Suppressor macrophage treated with lipopolysaccharide for 4 hours (primary cell): ENCODE measurements around the gene PHLDB1.

Experiments
- DNase-seq: peaks from one replicate; pipeline ENCODE4 v3.0.0-alpha.2; 2020

The PHLDB1 gene

DNA sequence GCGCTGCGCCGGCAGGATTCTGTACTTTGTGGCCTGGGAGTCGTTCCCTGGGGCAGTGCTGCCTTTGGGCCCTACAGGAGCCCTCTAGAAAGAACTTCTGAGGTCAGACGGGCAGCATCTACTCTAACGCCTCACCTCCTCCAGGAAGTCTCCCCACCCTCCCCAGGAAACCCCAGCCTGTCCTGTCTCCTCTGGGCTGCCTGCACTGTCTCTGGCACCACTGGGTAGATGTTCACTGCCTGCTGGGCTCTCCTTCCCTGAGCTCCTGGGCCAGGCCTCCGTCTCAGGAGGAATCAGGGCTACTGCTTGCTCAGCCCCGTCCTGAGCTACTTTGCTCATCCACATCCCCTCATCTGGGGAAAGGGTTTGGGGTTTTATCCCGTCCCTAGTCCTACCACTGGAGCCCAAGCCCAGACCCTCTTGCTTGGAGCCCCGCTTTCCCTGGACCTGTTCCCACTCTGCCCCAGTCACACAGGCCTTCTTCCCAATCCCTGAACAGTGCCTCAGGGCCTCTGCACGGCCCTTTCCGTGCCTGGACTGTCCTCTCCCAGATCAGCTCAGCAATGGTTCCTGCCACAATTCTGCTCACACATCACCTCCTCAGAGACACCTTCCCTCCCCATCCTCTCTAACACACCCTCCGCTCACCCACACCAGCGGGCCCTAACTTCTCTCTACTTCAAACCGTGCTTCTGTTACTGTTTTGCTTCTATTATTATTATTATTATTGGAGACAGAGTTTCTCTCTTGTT lies 83.3 kb downstream of the PHLDB1 start:
- no peak for DNase-seq

DNA sequence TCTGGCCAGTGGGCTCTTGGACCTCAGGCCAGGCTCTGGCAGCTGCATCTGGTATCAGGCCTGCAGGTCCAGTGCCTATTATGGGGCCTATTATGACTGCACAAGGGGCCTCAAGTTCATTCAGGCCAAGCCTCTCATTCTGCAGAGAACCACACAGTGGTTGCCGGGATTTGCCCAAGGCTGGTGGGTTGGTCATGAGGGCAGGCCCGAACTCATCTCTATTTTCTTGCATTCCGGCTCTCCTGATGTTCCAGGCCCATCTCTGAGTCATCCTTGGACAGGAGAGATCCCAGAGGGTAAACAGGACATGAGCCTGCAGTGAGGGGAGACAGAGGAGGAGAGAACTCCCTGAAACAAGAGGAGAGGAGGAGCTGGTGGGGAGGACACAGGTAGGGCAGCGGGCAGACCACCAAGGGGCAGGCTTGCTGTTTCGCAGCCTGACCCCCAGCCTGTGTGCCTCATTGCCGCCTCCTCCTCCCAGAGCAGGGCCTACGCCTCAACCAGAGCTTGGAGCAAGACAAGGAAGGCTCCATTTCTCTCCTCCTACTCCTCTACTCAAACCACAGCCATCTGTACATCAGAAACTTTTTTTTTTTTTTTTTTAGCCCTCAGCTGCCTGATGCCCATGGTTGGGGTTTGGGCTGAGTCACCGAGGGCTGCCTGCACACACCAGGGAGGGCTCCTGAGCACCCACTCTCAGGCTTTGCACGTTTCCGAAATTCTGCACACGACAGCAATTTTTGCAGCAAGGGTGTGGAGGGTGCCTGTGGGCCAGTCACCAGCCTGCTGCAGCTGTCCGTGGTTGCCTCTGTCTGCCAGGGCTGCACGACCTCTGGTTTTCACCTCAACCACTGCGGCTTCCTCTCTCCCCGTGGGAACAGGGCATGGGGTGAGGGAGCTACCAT lies 84.8 kb downstream of the PHLDB1 start:
- no peak for DNase-seq

DNA sequence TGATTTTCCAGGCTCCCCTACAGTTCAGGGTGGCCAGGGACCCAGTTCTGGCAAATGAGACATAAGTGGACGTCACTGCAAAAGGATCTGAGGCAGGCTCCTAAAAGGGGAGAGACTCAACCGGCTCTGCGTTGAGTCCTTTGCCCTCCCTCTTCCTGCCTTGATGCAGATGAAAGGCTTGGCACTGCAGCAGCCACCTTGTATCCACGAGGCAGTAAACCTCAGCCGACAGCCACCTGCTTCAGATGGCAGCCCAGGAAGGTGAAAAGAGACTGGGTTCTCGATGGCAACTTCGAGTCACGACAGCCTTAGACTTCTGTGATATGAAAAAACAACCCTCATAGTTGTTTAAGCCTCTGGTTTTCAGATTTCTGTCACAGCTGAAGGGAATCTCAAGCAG lies 86.8 kb downstream of the PHLDB1 start:
- no peak for DNase-seq

- DNase-seq: no peak
Measured at GRCh38 chr11:118694771-118695170, 87.4 kb downstream of the PHLDB1 start.

DNA sequence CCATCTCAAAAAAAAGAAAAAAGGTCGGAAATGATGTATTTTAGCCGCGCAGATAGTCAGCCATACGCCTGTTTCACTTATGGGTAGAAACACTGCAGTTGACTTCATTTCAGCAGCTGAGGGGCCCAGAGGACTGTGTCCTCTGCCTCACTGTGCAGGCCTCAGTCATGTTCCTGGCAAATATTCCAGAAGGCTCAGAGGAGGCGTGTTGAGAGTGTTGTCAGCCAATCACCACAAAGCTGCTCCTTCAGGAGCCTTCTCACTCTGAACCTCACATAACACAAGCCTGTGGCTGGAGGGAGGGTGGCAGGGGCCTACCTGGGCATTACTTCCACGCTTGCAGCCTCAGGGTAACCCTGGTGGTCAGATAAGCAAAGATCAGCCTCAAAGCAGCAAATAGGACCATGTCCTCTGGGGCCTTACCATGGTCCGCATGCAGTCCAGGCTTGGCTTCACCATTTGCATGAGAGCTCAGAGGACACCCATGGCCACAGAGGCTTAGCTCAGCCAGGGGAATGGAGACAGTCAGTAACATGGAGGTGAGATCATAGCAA lies 89.3 kb downstream of the PHLDB1 start:
- no peak for DNase-seq

- no peak for DNase-seq
Measured at GRCh38 chr11:118697346-118697745, 89.9 kb downstream of the PHLDB1 start.

DNA sequence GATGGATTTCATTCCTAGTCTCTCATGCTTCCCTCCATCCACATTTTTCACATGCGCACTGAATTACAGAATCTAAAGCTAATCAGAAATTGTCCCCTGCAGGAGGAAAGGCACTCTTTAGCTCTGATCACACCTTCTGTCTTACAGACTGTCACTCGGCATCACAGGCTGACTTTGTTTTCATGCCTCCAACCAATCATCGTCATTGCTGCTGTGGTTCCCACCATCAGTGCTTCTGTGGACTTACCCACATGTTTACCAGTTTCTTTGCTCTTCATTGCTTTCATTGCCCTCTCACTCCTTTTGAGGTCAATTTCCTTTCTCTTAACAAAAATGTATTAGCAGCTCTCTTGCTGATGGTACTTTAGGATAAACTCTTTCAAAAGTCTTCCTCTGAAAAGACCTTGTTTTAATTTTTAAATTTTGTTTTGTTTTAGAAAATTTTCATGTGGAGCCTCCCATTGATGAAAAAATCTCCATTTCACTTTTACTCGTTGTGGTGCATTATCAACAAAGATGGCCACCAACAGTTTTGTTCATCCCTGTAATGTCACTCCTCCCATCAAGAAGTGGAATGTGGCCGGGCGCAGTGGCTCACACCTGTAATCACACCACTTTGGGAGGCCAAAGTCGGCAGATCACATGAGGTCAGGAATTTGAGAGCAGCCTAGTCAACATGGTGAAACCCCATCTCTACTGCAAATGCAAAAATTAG lies 92.2 kb downstream of the PHLDB1 start:
- DNase-seq: no peak

- DNase-seq: peak; percentile 70
Measured at GRCh38 chr11:118703563-118704106, 96.2 kb downstream of the PHLDB1 start.

DNA sequence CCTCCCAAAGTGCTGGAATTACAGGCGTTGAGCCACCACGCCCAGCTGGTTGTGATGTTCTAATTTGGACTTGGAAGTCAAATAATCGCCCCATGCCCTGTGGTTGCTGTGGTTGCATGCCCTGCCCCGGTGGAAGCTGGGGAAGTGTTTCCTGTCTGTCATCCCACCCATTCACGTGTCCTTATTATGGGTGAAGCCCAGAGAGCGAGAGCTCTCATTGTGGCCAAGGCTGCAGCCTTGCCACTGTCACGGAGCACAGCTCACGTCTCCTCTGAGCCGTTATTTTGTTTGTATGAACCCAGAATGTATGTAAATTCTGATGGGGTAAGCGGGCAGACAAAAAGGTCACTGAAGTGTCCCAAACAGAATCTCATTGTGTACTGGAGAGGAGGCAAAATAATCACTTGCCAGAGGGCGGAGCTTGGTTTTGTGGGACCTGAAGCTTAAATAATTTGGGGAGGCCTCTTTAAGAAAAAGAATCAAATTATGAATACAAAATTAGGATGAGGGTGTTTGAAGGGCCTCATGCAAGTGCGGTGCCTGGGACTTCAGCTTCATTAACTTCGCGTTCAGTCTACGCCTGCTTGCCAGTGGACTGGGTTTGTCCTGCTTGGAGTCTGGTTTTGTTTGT lies 97.8 kb downstream of the PHLDB1 start:
- peak; percentile 64 for DNase-seq

DNA sequence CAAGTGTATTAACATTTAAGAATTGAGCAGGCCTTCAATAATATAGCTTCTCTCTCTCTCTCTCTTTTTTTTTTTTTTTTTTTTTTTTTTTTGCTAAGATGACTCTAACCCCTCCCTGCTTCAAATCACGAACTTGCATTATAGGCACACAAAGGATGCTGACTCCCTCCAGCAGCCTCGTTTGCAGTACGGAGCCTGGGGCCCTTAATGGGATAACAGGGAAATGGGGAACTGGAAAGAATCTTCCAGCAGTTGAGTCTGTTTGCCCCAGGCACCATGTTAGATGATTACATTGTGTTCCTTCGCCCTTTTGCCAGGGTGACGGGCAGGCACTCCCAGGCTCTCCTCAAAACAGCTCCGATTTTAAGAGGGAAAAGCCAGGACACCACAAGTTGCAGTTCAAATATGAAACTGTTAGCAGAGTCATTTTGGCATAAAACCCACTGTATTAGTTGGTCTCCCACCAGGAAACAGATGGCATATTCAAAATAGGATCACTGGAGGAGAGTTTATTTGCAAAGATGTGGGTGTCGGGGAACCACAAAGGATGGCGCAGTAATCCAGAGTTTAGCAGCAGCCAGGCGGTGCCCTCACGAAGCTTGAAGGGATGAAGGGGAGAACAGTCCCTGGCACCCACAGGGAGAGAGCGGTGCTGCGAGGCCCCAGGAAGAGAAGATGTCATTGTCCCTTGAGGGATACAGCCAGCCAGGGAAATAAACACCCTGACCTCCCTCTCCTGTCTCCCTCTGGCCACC lies 98.6 kb downstream of the PHLDB1 start:
- DNase-seq: no peak

DNA sequence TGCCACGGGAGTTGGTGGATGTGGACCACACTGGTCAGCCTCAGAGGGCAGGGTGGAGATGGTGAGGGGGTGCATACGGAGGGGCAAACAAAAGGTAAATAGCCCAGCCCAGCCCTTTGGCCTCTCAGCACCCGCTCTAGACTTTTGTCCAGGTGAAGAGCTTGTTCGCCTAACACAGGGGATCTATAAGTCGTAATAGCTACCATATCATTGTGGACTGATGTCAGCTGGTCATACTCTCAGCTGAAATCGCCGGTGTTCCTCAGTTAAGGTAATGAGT lies 99.1 kb downstream of the PHLDB1 start:
- no peak for DNase-seq
